ENCODE data around the gene EXOC3. TPM values are rescaled to one million over a fixed set of nuclear protein-coding genes. Genes with fewer than 3 reads are reported as not detected.
"Not testable (repeated sequence)": the region's sequence is repeated elsewhere in the genome, so short reads cannot be mapped to it uniquely, and the experiment has no call there.

EXOC3 gene
- total RNA-seq, 2 experiments from 2014 or later, result 65.5 to 79.0 TPM

- H3K36me3 Mint-ChIP-seq (ENCODE audit: low read depth), result peaks cover 23% of the 10 kb centered on the region
- POLR2A ChIA-PET, DNase-seq, H3K4me3 Mint-ChIP-seq, H3K9me3 Mint-ChIP-seq, H3K27ac Mint-ChIP-seq, H3K27me3 Mint-ChIP-seq: not testable (repeated sequence)
- CTCF ChIA-PET, result interaction anchor here (0.6 to 1.8 kb wide), 3 partner anchors 9 to 12 kb away, joined by 3 to 6 read pairs (median 4); no protein-coding TSS in a partner anchor
- peaks cover 34% of the 10 kb centered on the region for H3K4me1 Mint-ChIP-seq
These were observed 27.7 kb upstream of the EXOC3 start for GRCh38 chr5:414991-415927.

- Mint-ChIP-seq H3K9me3 (no peaks in the 10 kb centered on the region), H3K27ac (no peak overlapping the region), H3K4me1 (peaks cover 31% of the 10 kb centered on the region), H3K27me3 (no peaks in the 10 kb centered on the region), H3K4me3 (no peak overlapping the region), H3K36me3 (ENCODE audit: low read depth) (peaks cover 21% of the 10 kb centered on the region)
- ChIA-PET CTCF (interaction anchor here (1.6 kb wide), 1 partner anchor 10 kb away, joined by 4 read pairs; no protein-coding TSS in a partner anchor), POLR2A (no interaction called here)
- DNase-seq, result peak; percentile 22
These were observed 26.9 kb upstream of the EXOC3 start for GRCh38 chr5:415928-416635.

- POLR2A ChIA-PET, result no interaction called here
- H3K4me1 Mint-ChIP-seq, result peaks cover 28% of the 10 kb centered on the region
- H3K4me3 Mint-ChIP-seq, result no peak overlapping the region
- H3K9me3 Mint-ChIP-seq, result no peaks in the 10 kb centered on the region
- H3K36me3 Mint-ChIP-seq (ENCODE audit: low read depth), result peaks cover 17% of the 10 kb centered on the region
- no peak for DNase-seq
- no peaks in the 10 kb centered on the region for H3K27me3 Mint-ChIP-seq
- CTCF ChIA-PET, result interaction anchor here (1.6 kb wide), 1 partner anchor 10 kb away, joined by 4 read pairs; no protein-coding TSS in a partner anchor
- no peak overlapping the region for H3K27ac Mint-ChIP-seq
These were observed 26.4 kb upstream of the EXOC3 start for GRCh38 chr5:416636-416960.

- ChIA-PET POLR2A (no interaction called here), CTCF (interaction anchor here (0.7 to 1.5 kb wide), 6 partner anchors 14 to 100 kb away, joined by 3 to 5 read pairs (median 3); no protein-coding TSS in a partner anchor)
- Mint-ChIP-seq H3K36me3 (ENCODE audit: low read depth) (peaks cover 8% of the 10 kb centered on the region), H3K4me1 (peaks cover 30% of the 10 kb centered on the region), H3K9me3 (no peaks in the 10 kb centered on the region), H3K27me3 (no peaks in the 10 kb centered on the region), H3K4me3 (no peak overlapping the region), H3K27ac (no peak overlapping the region)
- no peak for DNase-seq
These were observed 25.4 kb upstream of the EXOC3 start for GRCh38 chr5:417301-418161.

GRCh38 chr5:418162-419121 is 24.5 kb upstream of the EXOC3 start:
- Mint-ChIP-seq H3K9me3 (no peaks in the 10 kb centered on the region), H3K36me3 (ENCODE audit: low read depth) (peaks cover 8% of the 10 kb centered on the region), H3K4me3 (no peak overlapping the region), H3K4me1 (peaks cover 35% of the 10 kb centered on the region), H3K27ac (no peak overlapping the region), H3K27me3 (no peaks in the 10 kb centered on the region)
- no peak for DNase-seq
- ChIA-PET POLR2A (no interaction called here), CTCF (interaction anchor here (0.6 to 1.5 kb wide), 6 partner anchors 13 to 101 kb away, joined by 3 to 5 read pairs (median 3); no protein-coding TSS in a partner anchor)

GRCh38 chr5:419970-420369 is 23.0 kb upstream of the EXOC3 start:
- no peaks in the 10 kb centered on the region for H3K9me3 Mint-ChIP-seq
- ChIA-PET POLR2A (no interaction called here), CTCF (interaction anchor here (1.3 kb wide), 1 partner anchor 20 kb away, joined by 3 read pairs; no protein-coding TSS in a partner anchor)
- peaks cover 14% of the 10 kb centered on the region for H3K36me3 Mint-ChIP-seq (ENCODE audit: low read depth)
- H3K4me3 Mint-ChIP-seq, result no peak overlapping the region
- no peak for DNase-seq
- H3K27ac Mint-ChIP-seq, result no peak overlapping the region
- H3K4me1 Mint-ChIP-seq, result peaks cover 32% of the 10 kb centered on the region
- no peaks in the 10 kb centered on the region for H3K27me3 Mint-ChIP-seq

GRCh38 chr5:420632-421286 is 22.2 kb upstream of the EXOC3 start:
- peaks cover 14% of the 10 kb centered on the region for H3K36me3 Mint-ChIP-seq (ENCODE audit: low read depth)
- no peak for DNase-seq
- no peaks in the 10 kb centered on the region for H3K9me3 Mint-ChIP-seq
- POLR2A ChIA-PET, result interaction anchor here (0.7 kb wide), 1 partner anchor 201 kb away, joined by 3 read pairs; no protein-coding TSS in a partner anchor
- H3K4me1 Mint-ChIP-seq, result peaks cover 35% of the 10 kb centered on the region
- H3K27me3 Mint-ChIP-seq, result no peaks in the 10 kb centered on the region
- no peak overlapping the region for H3K27ac Mint-ChIP-seq
- H3K4me3 Mint-ChIP-seq, result no peak overlapping the region
- CTCF ChIA-PET, result no interaction called here

- Mint-ChIP-seq H3K36me3 (ENCODE audit: low read depth) (peaks cover 15% of the 10 kb centered on the region), H3K4me3 (no peak overlapping the region), H3K27ac (no peak overlapping the region), H3K9me3 (no peaks in the 10 kb centered on the region), H3K27me3 (no peaks in the 10 kb centered on the region), H3K4me1 (peaks cover 33% of the 10 kb centered on the region)
- ChIA-PET POLR2A (no interaction called here), CTCF (no interaction called here)
- no peak for DNase-seq
These were observed 21.6 kb upstream of the EXOC3 start for GRCh38 chr5:421287-421880.

GRCh38 chr5:421901-422300 is 21.1 kb upstream of the EXOC3 start:
- peak overlapping the region; percentile 21 for H3K27ac Mint-ChIP-seq
- no peak for DNase-seq
- H3K9me3 Mint-ChIP-seq, result no peaks in the 10 kb centered on the region
- peaks cover 15% of the 10 kb centered on the region for H3K36me3 Mint-ChIP-seq (ENCODE audit: low read depth)
- H3K4me3 Mint-ChIP-seq, result no peak overlapping the region
- no peaks in the 10 kb centered on the region for H3K27me3 Mint-ChIP-seq
- CTCF ChIA-PET, result no interaction called here
- peaks cover 29% of the 10 kb centered on the region for H3K4me1 Mint-ChIP-seq
- POLR2A ChIA-PET, result no interaction called here

- POLR2A ChIA-PET, result no interaction called here
- H3K4me1 Mint-ChIP-seq, result peaks cover 29% of the 10 kb centered on the region
- no peaks in the 10 kb centered on the region for H3K9me3 Mint-ChIP-seq
- DNase-seq, result no peak
- H3K36me3 Mint-ChIP-seq (ENCODE audit: low read depth), result peaks cover 15% of the 10 kb centered on the region
- H3K4me3 Mint-ChIP-seq, result no peak overlapping the region
- peak overlapping the region; percentile 70 for H3K27ac Mint-ChIP-seq
- CTCF ChIA-PET, result no interaction called here
- no peaks in the 10 kb centered on the region for H3K27me3 Mint-ChIP-seq
These were observed 20.4 kb upstream of the EXOC3 start for GRCh38 chr5:422323-423232.

Data from activated CD4-positive, alpha-beta T cell treated with anti-CD3 and anti-CD28 coated beads, Interleukin-2, amount 10 ng/mL, durations not matched to agents 7 days and 5 days (primary cell).